Measurements from ENCODE around the gene TBK1. TPM values are rescaled to one million over a fixed set of nuclear protein-coding genes. Genes with fewer than 3 reads are reported as not detected.

TBK1 gene
- total RNA-seq, 1 donor: 32.1 TPM

DNA sequence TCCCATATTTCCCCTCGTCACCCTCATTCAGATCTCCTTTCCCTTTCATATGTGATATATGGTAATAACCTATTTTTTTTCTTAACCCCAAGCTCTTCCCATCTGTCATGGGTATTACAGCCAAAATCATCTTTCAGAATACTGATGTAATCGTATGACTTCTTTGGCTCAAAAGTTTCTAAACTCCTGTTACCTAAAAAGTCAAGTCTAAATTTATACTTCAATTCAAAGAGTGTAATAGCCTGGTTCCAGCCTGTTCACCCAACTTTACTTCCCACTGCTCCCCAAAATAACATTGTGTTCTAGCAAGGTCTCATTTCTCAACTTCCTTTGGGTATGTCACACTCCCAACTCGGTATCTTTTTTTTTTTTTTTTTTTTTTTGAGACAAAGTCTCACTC, 48.5 kb downstream of the TBK1 start:
- no peak overlapping the region for H3K4me3 ChIP-seq (ENCODE audit: low read depth, low read length)
- DNase-seq (ENCODE audit: low read depth): no peak
- TF ChIP-seq, protein P1, sequence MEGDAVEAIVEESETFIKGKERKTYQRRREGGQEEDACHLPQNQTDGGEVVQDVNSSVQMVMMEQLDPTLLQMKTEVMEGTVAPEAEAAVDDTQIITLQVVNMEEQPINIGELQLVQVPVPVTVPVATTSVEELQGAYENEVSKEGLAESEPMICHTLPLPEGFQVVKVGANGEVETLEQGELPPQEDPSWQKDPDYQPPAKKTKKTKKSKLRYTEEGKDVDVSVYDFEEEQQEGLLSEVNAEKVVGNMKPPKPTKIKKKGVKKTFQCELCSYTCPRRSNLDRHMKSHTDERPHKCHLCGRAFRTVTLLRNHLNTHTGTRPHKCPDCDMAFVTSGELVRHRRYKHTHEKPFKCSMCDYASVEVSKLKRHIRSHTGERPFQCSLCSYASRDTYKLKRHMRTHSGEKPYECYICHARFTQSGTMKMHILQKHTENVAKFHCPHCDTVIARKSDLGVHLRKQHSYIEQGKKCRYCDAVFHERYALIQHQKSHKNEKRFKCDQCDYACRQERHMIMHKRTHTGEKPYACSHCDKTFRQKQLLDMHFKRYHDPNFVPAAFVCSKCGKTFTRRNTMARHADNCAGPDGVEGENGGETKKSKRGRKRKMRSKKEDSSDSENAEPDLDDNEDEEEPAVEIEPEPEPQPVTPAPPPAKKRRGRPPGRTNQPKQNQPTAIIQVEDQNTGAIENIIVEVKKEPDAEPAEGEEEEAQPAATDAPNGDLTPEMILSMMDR (IDR thresholded peaks at IDR 0.05; ENCODE audit: insufficient read depth, low read length): no peak

DNA sequence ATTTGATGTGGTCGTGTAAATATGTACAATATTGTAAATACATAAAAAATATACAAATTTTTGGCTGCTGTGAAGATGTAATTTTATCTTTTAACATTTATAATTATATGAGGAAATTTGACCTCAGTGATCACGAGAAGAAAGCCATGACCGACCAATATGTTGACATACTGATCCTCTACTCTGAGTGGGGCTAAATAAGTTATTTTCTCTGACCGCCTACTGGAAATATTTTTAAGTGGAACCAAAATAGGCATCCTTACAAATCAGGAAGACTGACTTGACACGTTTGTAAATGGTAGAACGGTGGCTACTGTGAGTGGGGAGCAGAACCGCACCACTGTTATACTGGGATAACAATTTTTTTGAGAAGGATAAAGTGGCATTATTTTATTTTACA, 49.6 kb downstream of the TBK1 start:
- TF ChIP-seq, protein P1 (IDR thresholded peaks at IDR 0.05; ENCODE audit: insufficient read depth, low read length): no peak
- DNase-seq (ENCODE audit: low read depth): no peak
- no peak overlapping the region for H3K4me3 ChIP-seq (ENCODE audit: low read depth, low read length)

DNA sequence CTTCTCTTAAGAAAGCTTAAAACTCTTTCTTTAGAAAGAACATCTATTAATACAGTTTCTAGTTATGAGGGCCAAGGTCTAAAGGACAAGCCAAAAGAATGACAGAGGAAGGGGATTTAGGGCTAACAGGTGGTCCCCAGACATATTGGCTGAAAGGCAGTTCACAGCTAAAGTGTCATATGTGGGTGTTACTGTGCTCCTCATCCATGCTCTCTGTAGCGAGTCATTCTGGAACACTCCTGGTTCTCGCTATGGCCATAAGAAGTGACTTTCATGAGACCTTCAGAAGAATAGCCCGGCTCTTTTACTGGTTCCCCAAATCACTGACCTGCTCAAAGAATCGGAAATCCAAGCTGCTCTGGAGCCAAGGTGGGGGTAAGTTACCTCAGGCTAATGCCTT, 55.0 kb downstream of the TBK1 start:
- no peak overlapping the region for H3K4me3 ChIP-seq (ENCODE audit: low read depth, low read length)
- DNase-seq (ENCODE audit: low read depth): no peak
- TF ChIP-seq, protein P1 (IDR thresholded peaks at IDR 0.05; ENCODE audit: insufficient read depth, low read length): no peak

DNA sequence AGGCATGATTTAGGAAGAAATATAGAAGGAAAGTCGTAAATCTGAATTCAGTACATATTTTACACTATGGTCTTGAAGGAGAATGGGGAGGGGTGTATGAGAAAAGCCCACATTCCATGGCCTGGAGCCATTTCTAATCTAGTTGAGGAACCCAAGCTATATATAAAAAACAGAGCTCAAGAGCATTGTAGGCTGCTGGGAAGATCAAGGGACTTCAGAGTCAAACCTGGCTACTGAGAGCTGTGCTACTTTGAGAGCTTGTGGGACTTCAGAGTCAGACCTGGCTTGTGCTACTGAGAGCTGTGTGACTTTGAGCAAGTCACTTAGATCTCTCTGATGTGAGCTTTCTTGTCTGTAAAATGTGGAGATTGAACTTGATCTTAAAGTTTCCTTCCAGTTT, 58.7 kb downstream of the TBK1 start:
- TF ChIP-seq, protein P1 (IDR thresholded peaks at IDR 0.05; ENCODE audit: insufficient read depth, low read length): no peak
- no peak for DNase-seq (ENCODE audit: low read depth)
- no peak overlapping the region for H3K4me3 ChIP-seq (ENCODE audit: low read depth, low read length)

DNA sequence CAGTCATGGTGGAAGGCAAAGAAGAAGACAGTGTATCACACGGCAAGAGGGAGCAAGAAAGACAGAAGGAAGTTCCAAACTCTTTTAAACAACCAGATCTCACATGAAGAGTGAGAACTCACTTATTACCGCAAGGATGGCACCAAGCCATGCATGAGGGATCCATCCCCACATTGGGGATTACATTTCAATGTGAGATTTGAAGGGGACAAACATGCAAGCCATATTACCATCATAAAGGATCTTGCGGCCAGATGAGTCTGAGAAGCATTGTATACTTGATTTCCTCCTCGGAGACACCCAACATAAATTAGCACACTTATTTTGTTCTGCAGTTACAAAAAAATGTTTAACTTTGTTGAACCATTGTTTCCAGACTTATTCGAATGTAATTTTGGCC, 66.5 kb downstream of the TBK1 start:
- TF ChIP-seq, protein P1 (IDR thresholded peaks at IDR 0.05; ENCODE audit: insufficient read depth, low read length): no peak
- no peak for DNase-seq (ENCODE audit: low read depth)
- no peak overlapping the region for H3K4me3 ChIP-seq (ENCODE audit: low read depth, low read length)

DNA sequence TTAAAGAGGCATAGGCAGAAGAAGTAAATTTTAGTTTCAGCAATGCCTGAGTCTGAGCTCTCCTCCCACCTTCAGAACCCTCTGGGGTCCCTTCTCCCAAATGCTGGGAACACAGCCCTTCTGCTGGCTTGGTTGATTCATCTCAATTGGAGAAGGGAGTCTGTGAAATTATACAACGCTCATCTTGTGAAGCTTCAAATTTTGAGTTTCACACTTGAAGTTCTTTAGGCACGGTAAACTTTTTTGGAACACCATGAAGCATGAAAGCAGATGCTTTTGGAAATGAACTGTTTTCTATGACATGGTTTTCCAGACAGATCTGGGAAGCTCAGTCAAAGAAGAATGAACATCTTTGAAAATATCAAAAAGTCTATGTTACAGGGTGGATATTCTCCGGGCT, 69.9 kb downstream of the TBK1 start:
- TF ChIP-seq, protein P1 (IDR thresholded peaks at IDR 0.05; ENCODE audit: insufficient read depth, low read length): no peak
- DNase-seq (ENCODE audit: low read depth): no peak
- no peak overlapping the region for H3K4me3 ChIP-seq (ENCODE audit: low read depth, low read length)

DNA sequence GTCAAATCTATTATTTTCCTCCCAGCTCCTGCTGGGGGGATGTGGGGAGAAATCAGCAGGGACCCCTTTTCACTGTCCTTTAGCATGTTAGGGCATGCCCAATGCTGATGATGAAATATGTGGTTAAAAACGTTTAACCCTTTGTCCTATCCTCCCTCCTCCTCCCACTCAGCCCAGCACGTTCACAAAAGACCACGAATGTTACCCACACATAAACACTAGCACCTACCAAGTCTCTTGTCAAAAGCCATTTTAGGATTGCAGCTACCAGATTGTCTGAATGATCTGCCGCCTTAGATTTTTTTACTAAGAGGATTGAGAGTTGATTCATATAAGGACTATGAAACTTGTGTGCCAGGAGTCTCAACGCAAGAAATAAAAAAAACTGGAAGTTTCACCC, 70.4 kb downstream of the TBK1 start:
- H3K4me3 ChIP-seq (ENCODE audit: low read depth, low read length): no peak overlapping the region
- TF ChIP-seq, protein P1 (IDR thresholded peaks at IDR 0.05; ENCODE audit: insufficient read depth, low read length): no peak
- peak; percentile 35 for DNase-seq (ENCODE audit: low read depth)
